GM19025 (cell line): ENCODE results near the gene RPL41.
A peak's percentile ranks its signal among the peaks of the same experiment; 100 is the strongest.
"Not testable (repeated sequence)": the region's sequence is repeated elsewhere in the genome, so short reads cannot be mapped to it uniquely, and the experiment has no call there.

Experiments
- ATAC-seq: cut with Tn5 transposase; IDR thresholded peaks from one replicate; pipeline ENCODE4 v1.9.1; 2021; ENCODE audit warnings: mild to moderate bottlenecking, low read depth, moderate library complexity; ENCODE audit not compliant: unreplicated experiment

Gene RPL41

DNA sequence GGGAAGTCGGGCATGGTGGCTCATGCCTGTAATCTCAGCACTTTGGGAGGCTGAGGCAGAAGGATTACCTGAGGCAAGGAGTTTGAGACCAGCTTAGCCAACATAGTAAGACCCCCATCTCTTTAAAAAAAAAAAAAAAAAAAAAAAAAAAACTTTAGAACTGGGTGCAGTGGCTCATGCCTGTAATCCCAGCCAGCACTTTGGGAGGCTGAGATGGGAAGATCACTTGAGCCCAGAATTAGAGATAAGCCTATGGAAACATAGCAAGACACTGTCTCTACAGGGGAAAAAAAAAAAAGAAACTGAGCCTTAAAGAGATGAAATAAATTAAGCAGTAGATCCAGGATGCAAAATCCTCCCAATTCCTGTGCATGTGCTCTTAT, 13.8 kb upstream of the RPL41 start:
- ATAC-seq: no peak

DNA sequence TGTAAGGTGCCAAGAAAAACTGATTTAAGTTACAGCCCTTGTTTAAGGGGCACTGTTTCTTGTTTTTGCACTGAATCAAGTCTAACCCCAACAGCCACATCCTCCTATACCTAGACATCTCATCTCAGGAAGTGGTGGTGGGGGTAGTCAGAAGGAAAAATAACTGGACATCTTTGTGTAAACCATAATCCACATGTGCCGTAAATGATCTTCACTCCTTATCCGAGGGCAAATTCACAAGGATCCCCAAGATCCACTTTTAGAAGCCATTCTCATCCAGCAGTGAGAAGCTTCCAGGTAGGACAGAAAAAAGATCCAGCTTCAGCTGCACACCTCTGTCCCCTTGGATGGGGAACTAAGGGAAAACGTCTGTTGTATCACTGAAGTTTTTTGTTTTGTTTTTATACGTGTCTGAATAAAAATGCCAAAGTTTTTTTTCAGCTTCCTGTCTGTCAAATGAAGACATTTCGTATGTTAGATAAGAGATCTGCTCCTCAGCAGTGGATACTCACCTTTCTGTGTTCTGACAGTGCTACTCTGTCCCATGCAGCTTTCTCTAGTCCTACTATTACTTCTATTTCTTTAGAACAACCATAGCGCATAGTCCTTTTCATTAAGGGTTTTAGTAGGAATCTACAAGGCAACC, 13.2 kb upstream of the RPL41 start:
- no peak for ATAC-seq

- ATAC-seq: no peak
Measured at GRCh38 chr12:56103823-56104108, 12.7 kb upstream of the RPL41 start.

GRCh38 chr12:56104109-56104814, 12.2 kb upstream of the RPL41 start, which contains the start of gene PA2G4:
Gene PA2G4, plus strand, starts transcription at chr12:56104559. Its CDS starts 179 bp downstream, at chr12:56104738.
- peak; percentile 95 for ATAC-seq

DNA sequence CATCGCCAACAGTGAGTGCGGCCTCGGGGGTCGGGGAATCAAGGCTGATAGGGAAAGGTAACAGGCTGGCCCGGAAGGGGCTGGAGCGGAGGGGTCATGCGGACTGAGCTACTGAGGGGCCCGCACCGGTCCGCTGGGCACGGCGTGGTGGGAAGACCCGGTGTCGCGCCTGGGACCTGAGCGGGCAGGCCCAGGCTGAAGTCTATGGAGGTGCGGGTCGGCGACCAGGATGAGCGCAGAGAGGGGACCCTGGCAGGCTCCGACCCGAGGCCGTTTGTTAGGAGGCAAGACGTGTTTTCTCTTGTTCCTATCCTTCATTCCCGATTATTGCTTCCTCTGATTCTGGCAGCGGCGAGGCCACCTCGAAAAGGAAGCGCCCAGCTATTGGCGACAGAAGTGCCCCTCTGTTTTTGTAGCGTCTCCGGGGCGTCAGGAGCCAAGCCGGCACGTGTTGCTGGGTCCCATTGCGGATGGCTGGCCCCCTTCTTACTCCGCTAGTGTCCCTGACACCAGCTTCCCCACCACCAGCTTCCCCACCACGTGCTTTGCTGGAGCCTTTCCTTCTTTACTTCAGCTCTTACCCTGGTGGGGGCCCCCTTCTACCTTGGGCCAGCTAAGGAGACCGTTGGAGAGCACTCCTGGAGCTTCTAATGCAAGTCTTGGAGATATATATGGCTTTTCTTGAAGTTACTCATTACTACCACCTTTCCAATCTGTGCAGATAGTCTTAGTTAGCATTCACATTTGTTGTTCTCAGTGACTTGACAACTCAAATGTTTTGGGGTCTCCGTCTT, 11.4 kb upstream of the RPL41 start:
- ATAC-seq: no peak

DNA sequence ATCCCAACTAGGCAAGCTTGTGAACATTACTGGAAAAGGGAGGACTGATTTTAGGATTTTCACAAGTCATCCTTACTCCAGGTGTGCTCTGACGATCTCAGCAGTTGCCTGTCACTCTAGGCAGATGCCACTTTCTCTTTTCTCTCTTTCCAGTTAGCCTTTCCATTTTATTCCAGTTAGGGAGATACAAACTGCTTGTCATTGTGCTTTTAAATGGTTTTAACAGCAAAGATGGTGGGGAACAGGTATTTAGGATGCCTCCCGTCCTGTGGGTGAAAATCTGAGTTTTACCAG, 10.9 kb upstream of the RPL41 start:
- ATAC-seq: no peak

DNA sequence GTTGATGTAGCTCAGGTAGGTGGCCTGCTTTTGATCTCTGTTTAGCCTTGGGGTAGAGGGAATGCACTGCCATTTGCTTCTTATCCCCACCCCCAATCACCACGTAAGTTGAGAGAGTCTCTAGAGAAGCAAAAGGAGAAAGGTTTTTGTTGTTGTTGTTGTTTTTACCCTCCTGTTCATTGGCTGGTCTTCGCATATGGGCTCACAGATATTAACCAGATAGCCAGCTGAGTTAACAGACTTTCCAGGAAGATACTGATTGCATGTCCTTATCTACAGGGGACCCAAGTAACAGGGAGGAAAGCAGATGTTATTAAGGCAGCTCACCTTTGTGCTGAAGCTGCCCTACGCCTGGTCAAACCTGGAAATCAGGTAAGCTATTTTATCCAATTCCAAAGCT, 9.2 kb upstream of the RPL41 start:
- no peak for ATAC-seq

- ATAC-seq: no peak
Measured at GRCh38 chr12:56110571-56110970, 5.9 kb upstream of the RPL41 start.

DNA sequence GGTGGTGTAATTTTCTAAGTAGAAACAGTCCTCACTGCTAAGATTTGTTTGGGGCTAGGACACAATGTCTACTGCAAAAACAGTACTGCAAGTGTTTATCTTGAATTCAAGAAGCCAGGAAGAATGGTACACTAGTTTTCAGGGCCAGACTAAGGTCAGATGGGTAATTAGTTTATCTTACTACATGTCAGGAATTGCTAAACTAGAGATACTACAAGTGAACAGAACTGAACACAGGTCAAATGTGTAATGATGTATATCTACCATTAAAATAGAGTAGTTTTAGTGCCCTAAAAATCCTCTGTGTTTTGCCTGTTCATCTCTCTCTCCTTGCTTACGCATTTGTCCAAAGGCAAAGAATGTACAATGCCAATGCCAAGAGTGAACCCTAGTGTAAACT, 2.3 kb upstream of the RPL41 start:
- no peak for ATAC-seq

GRCh38 chr12:56115329-56115728, 1.1 kb upstream of the RPL41 start:
- no peak for ATAC-seq

GRCh38 chr12:56117082-56117706, 761 bp downstream of the RPL41 start:
- not testable (repeated sequence) for ATAC-seq

DNA sequence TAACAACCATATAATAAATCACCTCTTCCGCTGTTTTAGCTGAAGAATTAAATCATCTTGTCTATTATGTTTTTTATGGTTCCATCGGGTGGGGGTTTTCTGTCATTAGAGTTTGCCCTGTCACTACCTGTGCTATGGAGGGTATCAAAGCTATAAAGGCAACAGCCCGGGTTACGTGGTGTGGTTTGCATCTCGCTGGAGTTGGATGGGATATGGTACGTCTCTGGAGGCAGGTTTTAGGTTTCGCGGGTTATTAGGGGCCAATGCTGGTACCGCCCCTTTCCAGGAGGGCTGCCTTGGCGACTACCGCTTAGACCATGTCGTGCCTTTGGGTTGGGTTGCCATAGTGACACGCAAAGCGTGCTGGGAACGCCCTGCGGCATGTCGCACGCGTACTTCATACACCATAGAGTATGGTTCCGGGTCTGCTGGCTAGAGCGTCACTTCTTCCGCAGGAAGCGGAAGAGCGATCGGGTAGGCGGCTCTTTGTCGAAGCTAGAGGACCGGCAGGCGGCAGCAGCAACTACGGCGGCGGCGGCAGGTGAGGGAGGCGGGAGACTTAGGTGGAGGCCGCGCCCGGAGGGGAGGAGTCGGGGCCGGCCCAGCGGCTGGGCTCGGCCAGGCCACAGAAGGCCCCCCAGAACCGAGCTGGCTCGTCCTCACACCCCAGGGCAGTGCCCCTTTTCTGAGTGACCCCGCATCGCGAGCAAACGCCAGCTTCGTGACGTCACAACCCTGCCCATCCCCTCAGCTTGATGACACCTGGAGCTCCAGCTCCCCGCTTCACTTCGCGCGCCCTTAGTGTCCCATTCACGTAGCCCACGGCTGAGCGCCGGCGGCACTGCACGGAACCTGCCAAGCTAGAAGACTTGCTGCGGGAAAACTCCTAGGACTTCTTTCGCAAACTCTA, 1.6 kb downstream of the RPL41 start, which contains the start of gene ZC3H10:
Gene ZC3H10 (plus strand): TSS at position 489 of the 910 bp plus-strand sequence. CDS start 2,297 bp downstream, outside the sequence.
- ATAC-seq: peak; percentile 78

DNA sequence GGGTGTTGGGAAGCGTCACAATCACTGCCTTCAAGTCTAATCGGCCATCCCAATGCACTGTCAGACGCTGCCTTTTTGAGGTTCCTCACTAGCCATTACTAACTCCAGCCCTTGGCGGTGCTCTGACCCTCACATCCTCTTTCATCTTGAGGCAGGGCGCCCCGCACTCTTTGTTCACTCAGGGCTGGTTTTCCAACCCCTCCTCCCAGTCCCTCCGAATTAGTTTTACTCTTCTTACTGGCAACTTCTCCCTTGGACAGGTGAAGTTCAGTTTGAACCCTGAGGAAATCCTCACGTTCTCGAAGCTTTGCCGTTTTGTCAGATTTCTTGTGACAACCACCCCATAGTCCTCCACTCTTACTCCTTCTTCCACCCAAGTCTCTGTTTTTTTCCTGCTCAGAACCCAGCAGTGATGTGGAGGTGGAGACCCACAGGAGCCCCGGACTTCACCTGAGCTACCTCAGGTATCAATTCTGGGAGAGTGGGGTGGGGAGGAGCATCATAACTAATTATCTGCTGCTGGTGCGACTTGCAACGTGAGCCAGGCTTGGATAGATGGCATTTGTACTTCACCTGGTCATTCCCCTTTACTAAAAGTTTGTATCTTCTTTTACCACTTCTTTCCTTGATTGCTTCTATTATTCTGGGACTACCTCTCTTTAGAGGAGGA, 2.4 kb downstream of the RPL41 start:
- no peak for ATAC-seq

GRCh38 chr12:56119361-56119796, 2.9 kb downstream of the RPL41 start:
- ATAC-seq: no peak

GRCh38 chr12:56120158-56120846, 3.9 kb downstream of the RPL41 start:
- ATAC-seq: no peak

DNA sequence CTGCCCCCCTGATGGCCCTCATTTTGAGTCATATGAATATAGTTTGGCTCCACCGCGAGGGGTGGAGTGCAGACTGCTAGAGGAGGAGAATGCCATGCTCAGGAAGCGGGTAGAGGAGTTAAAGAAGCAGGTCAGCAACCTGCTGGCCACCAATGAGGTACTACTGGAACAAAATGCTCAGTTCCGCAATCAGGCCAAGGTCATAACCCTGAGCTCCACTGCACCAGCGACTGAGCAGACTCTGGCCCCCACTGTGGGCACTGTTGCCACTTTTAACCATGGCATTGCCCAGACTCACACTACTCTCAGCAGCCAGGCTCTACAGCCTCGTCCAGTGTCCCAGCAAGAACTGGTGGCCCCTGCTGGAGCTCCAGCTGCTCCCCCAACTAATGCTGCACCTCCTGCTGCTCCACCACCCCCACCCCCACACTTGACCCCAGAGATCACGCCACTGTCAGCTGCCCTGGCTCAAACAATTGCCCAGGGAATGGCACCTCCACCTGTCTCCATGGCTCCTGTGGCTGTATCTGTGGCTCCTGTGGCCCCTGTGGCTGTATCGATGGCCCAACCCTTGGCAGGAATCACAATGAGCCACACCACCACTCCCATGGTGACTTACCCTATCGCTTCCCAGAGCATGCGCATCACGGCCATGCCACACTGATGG, 4.9 kb downstream of the RPL41 start:
- no peak for ATAC-seq

- no peak for ATAC-seq
Measured at GRCh38 chr12:56122637-56123036, 6.2 kb downstream of the RPL41 start.

DNA sequence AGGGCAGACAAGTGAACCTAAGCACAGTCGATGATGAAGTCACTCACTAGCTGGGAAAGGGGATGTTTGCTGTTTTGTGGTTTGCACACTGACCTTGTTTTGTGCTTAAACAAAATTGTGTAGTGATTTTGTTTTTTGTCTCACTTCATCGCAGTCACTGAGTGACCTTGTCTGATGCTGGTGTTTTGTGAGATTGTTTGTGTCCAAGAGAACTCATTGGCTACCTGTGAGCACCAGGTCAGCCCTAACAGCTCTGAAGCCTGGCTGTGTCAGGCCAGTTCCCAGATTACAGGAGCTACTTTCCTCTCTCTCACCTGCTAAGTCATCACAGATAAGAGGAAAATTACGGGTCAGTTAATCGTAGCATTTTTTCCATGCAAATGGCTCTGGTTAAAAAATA, 7.7 kb downstream of the RPL41 start:
- ATAC-seq: no peak
